OCI-LY7 (cell line): ENCODE data around the gene GALNT8. TPM values are rescaled to one million over a fixed set of nuclear protein-coding genes. Genes with fewer than 3 reads are reported as not detected.

Experiments
- BruUV-seq: library from RNA; stranded (reverse); fragments of 400-500 nt; replicated peaks from 2 replicates; lab custom pipeline; 2021; lab: Mats Ljungman, UMichigan
- CTCF ChIA-PET: fragments of 300-600 bp; sonication (Branson Sonifier 250); formaldehyde crosslinking; loops from one replicate; lab custom pipeline; 2022; ENCODE audit warnings: antibody characterized with exemption; ENCODE audit not compliant: unreplicated experiment; lab: Charles Lee
- POLR2A ChIA-PET: fragments of 300-600 bp; sonication (Branson Sonifier 250); formaldehyde crosslinking; loops from one replicate; lab custom pipeline; 2022; ENCODE audit warnings: antibody characterized with exemption; lab: Charles Lee
- DNase-seq: peaks from one replicate; pipeline ENCODE4 v3.0.0-alpha.2; 2015; ENCODE audit warnings: low spot score
- H2AFZ ChIP-seq: fragments of 200-600 bp; sonication (generic), shearing (Covaris generic); 2 replicates; pipeline ENCODE4 v1.6.1; 2014; ENCODE audit warnings: mild to moderate bottlenecking, antibody characterized with exemption, low read length, moderate library complexity
- H3K27ac ChIP-seq: fragments of 200-600 bp; sonication (generic); 2 replicates; pipeline ENCODE4 v1.5.1; 2014; ENCODE audit warnings: mixed run types, low read depth, mild to moderate bottlenecking, moderate library complexity, low read length, inconsistent platforms; ENCODE audit not compliant: poor library complexity, severe bottlenecking
- H3K36me3 ChIP-seq: fragments of 200-600 bp; sonication (generic); 2 replicates; pipeline ENCODE4 v1.6.1; 2014; ENCODE audit warnings: mild to moderate bottlenecking, antibody characterized with exemption, low read length, moderate library complexity, mixed read lengths; ENCODE audit not compliant: insufficient read depth
- H3K4me1 ChIP-seq: fragments of 200-600 bp; sonication (generic); 2 replicates; pipeline ENCODE4 v1.5.1; 2014; ENCODE audit warnings: mild to moderate bottlenecking, low read length; ENCODE audit not compliant: insufficient read depth, poor library complexity, severe bottlenecking
- H3K4me2 ChIP-seq: fragments of 200-600 bp; sonication (generic); 2 replicates; pipeline ENCODE4 v1.6.1; 2014; ENCODE audit warnings: mild to moderate bottlenecking, low read length
- H3K4me3 ChIP-seq: fragments of 200-600 bp; sonication (generic); 2 replicates; pipeline ENCODE4 v1.5.1; 2014; ENCODE audit warnings: mild to moderate bottlenecking, low read depth, low read length; ENCODE audit not compliant: poor library complexity, severe bottlenecking
- H3K79me2 ChIP-seq: fragments of 200-600 bp; sonication (generic); 2 replicates; pipeline ENCODE4 v1.6.1; 2016; ENCODE audit warnings: low read depth, mild to moderate bottlenecking, low read length, moderate library complexity, mixed read lengths; ENCODE audit not compliant: insufficient read depth
- H3K9me2 ChIP-seq: fragments of 200-600 bp; sonication (generic); 2 replicates; pipeline ENCODE4 v1.6.1; 2016; ENCODE audit warnings: mild to moderate bottlenecking, low read length, mixed read lengths; ENCODE audit not compliant: insufficient read depth
- H3K9me3 ChIP-seq: fragments of 200-600 bp; sonication (generic); 2 replicates; pipeline ENCODE4 v1.6.1; 2014; ENCODE audit warnings: mild to moderate bottlenecking, mixed run types, low read length, mixed read lengths
- H4K20me1 ChIP-seq: fragments of 200-600 bp; sonication (generic); 2 replicates; pipeline ENCODE4 v1.6.1; 2014; ENCODE audit warnings: mild to moderate bottlenecking, antibody characterized with exemption, low read length, moderate library complexity, mixed read lengths; ENCODE audit not compliant: insufficient read depth
- CTCF ChIP-seq: fragments of 200-600 bp; sonication (generic); conservative IDR thresholded peaks from 2 replicates; pipeline ENCODE4 v1.5.1; 2014; ENCODE audit warnings: mild to moderate bottlenecking, antibody characterized with exemption, low read length, moderate library complexity, mixed read lengths
- EZH2phosphoT487 ChIP-seq: fragments of 200-600 bp; sonication (generic); IDR thresholded peaks from 2 replicates; pipeline ENCODE4 v1.6.1; 2018; ENCODE audit warnings: low read depth, borderline replicate concordance, mild to moderate bottlenecking, mixed run types, antibody characterized with exemption, low read length, moderate library complexity, mixed read lengths
- intact Hi-C: fragments of 100-400 bp; cut with micrococcal nuclease; formaldehyde crosslinking; loops from one replicate; pipeline ENCODE4 v1.10.0; 2022; ENCODE audit not compliant: unreplicated experiment
- total RNA-seq, 2 experiments: library from RNA; depleted of rRNA in 1 of 2; stranded (reverse); fragments of >200 nt in 1 of 2; shearing (Covaris generic) in 1 of 2; gene quantifications; 2 replicates each; pipeline ENCODE4 v1.2.3, GENCODE V29; 2014 to 2022

GALNT8 gene
- total RNA-seq, 2 experiments from 2014 or later, result 0.60 TPM; not detected in 1

GRCh38 chr12:4789776-4790175, 69.6 kb downstream of the GALNT8 start:
- H3K27ac ChIP-seq, result no peak overlapping the region
- H3K4me2 ChIP-seq, result no peak overlapping the region
- BruUV-seq, result no TSS peak
- no peak overlapping the region for H3K4me3 ChIP-seq
- no peaks in the 10 kb centered on the region for H3K79me2 ChIP-seq
- ChIA-PET POLR2A (no interaction called here), CTCF (no interaction called here)
- H3K36me3 ChIP-seq, result no peaks in the 10 kb centered on the region
- H3K9me3 ChIP-seq, result peaks cover 6% of the 10 kb centered on the region; the same call in 1 of the 2 replicates
- H3K4me1 ChIP-seq, result no peaks in the 10 kb centered on the region
- no peak overlapping the region for H2AFZ ChIP-seq
- TF ChIP-seq EZH2phosphoT487 (no peak), CTCF (no peak)
- no peaks in the 10 kb centered on the region for H4K20me1 ChIP-seq
- no peak for DNase-seq
- intact Hi-C loops, result no loop called here
- H3K9me2 ChIP-seq, result no peaks in the 10 kb centered on the region

GRCh38 chr12:4791497-4791896, 71.3 kb downstream of the GALNT8 start:
- ChIA-PET CTCF (no interaction called here), POLR2A (no interaction called here)
- H3K9me3 ChIP-seq, result peaks cover 6% of the 10 kb centered on the region; the same call in 1 of the 2 replicates
- no TSS peak for BruUV-seq
- H3K4me1 ChIP-seq, result no peaks in the 10 kb centered on the region
- H3K4me2 ChIP-seq, result no peak overlapping the region
- H3K4me3 ChIP-seq, result no peak overlapping the region
- no peak overlapping the region for H3K27ac ChIP-seq
- no peak for DNase-seq
- H2AFZ ChIP-seq, result no peak overlapping the region
- intact Hi-C loops, result no loop called here
- TF ChIP-seq CTCF (no peak), EZH2phosphoT487 (no peak)
- no peaks in the 10 kb centered on the region for H3K36me3 ChIP-seq
- no peaks in the 10 kb centered on the region for H4K20me1 ChIP-seq
- no peaks in the 10 kb centered on the region for H3K79me2 ChIP-seq
- H3K9me2 ChIP-seq, result no peaks in the 10 kb centered on the region

GRCh38 chr12:4794491-4794890, 74.3 kb downstream of the GALNT8 start:
- no peak overlapping the region for H3K4me3 ChIP-seq
- H3K36me3 ChIP-seq, result no peaks in the 10 kb centered on the region
- H3K4me2 ChIP-seq, result no peak overlapping the region
- intact Hi-C loops, result no loop called here
- no peaks in the 10 kb centered on the region for H3K4me1 ChIP-seq
- DNase-seq, result no peak
- CTCF ChIA-PET, result no interaction called here
- H3K9me3 ChIP-seq, result peaks cover 6% of the 10 kb centered on the region; the same call in 1 of the 2 replicates
- H3K79me2 ChIP-seq, result no peaks in the 10 kb centered on the region
- no peaks in the 10 kb centered on the region for H4K20me1 ChIP-seq
- H2AFZ ChIP-seq, result no peak overlapping the region
- no peak overlapping the region for H3K27ac ChIP-seq
- POLR2A ChIA-PET, result no interaction called here
- H3K9me2 ChIP-seq, result no peaks in the 10 kb centered on the region
- BruUV-seq, result no TSS peak
- TF ChIP-seq EZH2phosphoT487 (no peak), CTCF (no peak)
